ENCODE data around the gene CD53.

DNA sequence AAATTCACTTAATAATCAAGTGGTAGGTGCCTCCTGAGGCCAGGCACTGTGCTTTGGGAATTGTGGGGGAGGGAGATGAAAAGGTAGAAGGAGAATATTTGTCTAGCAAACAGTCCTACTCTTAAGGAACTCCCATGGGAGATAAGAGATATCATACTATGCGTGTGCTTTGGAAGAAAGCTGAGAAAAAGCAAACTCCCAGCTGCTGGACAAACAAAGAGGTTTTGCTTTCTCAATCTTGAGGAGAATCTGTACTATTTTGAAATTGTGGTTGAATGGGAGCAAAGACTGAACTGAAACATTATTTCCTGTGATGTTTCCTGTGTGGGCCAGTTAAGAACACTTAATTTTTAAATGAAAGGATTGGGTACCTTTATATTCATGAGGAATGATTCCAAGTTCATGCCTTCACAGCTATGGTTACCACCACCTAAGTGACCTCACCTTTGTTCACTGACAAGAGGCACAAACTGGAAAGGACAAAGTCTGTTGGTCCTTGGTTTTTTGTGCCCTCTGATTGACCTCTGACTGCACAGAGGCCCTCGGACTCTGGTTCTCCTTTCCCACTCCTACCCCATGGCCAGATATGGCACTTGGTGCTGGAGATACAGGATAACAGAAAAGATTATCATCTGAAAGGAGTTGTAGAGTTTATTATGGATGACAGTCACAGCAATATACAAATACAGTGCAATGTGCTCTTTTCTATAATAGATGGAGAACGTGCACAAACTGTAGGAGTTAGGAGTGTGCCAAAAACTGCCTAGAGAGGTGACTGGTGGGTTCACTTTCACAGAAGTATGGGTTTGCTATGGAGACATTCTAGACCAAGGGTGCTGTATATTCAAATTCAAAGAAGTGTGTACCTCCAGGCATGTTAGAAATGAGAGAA lies 1.6 kb downstream of the CD53 start:
- TF ChIP-seq POLR2AphosphoS5 (IDR thresholded peaks at IDR 0.05): no peak
- TF ChIP-seq, protein P1, sequence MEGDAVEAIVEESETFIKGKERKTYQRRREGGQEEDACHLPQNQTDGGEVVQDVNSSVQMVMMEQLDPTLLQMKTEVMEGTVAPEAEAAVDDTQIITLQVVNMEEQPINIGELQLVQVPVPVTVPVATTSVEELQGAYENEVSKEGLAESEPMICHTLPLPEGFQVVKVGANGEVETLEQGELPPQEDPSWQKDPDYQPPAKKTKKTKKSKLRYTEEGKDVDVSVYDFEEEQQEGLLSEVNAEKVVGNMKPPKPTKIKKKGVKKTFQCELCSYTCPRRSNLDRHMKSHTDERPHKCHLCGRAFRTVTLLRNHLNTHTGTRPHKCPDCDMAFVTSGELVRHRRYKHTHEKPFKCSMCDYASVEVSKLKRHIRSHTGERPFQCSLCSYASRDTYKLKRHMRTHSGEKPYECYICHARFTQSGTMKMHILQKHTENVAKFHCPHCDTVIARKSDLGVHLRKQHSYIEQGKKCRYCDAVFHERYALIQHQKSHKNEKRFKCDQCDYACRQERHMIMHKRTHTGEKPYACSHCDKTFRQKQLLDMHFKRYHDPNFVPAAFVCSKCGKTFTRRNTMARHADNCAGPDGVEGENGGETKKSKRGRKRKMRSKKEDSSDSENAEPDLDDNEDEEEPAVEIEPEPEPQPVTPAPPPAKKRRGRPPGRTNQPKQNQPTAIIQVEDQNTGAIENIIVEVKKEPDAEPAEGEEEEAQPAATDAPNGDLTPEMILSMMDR (IDR thresholded peaks at IDR 0.05): no peak

Measured in suprapubic skin (tissue), 3 donors.